BE2C (cell line): ENCODE measurements around the gene FIP1L1.

Experiments used
- DNase-seq: peaks from one replicate; pipeline ENCODE4 v3.0.0-alpha.2; 2020
- H3K27me3 ChIP-seq: fragments of 250-450 bp; sonication (Bioruptor Pico); 2 replicates; pipeline ENCODE4 v1.5.1; 2020; ENCODE audit warnings: mild to moderate bottlenecking
- H3K36me3 ChIP-seq: fragments of 250-450 bp; sonication (Bioruptor Pico); 2 replicates; pipeline ENCODE4 v1.5.1; 2020; ENCODE audit warnings: mild to moderate bottlenecking
- H3K4me1 ChIP-seq: fragments of 250-450 bp; sonication (Bioruptor Pico); 2 replicates; pipeline ENCODE4 v1.5.1; 2020
- H3K4me3 ChIP-seq: 2 replicates; pipeline ENCODE4 v1.5.1; 2011; ENCODE audit warnings: low read depth, low read length
- H3K9me3 ChIP-seq: fragments of 250-450 bp; sonication (Bioruptor Pico); 2 replicates; pipeline ENCODE4 v1.5.1; 2020
- CTCF ChIP-seq: IDR thresholded peaks from 2 replicates; pipeline ENCODE4 v1.5.1; 2012; ENCODE audit warnings: mild to moderate bottlenecking, low read depth, low read length

The FIP1L1 gene

GRCh38 chr4:53444954-53445353 lies 67.5 kb downstream of the FIP1L1 start:
- Histone ChIP-seq H3K36me3 (peaks cover 13% of the 10 kb centered on the region), H3K4me1 (no peaks in the 10 kb centered on the region), H3K4me3 (no peak overlapping the region), H3K9me3 (no peaks in the 10 kb centered on the region), H3K27me3 (no peaks in the 10 kb centered on the region)
- no peak for DNase-seq
- TF ChIP-seq CTCF = no peak

GRCh38 chr4:53450773-53451172 lies 73.3 kb downstream of the FIP1L1 start:
- no peaks in the 10 kb centered on the region for H3K4me1 ChIP-seq
- peaks cover 26% of the 10 kb centered on the region for H3K36me3 ChIP-seq
- no peaks in the 10 kb centered on the region for H3K27me3 ChIP-seq
- no peak for DNase-seq
- H3K9me3 ChIP-seq = no peaks in the 10 kb centered on the region
- no peak overlapping the region for H3K4me3 ChIP-seq
- TF ChIP-seq CTCF = no peak

- no peak overlapping the region for H3K4me3 ChIP-seq
- no peak for TF ChIP-seq CTCF
- no peaks in the 10 kb centered on the region for H3K9me3 ChIP-seq
- H3K4me1 ChIP-seq = no peaks in the 10 kb centered on the region
- H3K36me3 ChIP-seq = peaks cover 28% of the 10 kb centered on the region
- no peaks in the 10 kb centered on the region for H3K27me3 ChIP-seq
- DNase-seq = no peak
Measured at GRCh38 chr4:53453385-53453784, 75.9 kb downstream of the FIP1L1 start.

GRCh38 chr4:53455766-53456165 lies 78.3 kb downstream of the FIP1L1 start:
- no peaks in the 10 kb centered on the region for H3K9me3 ChIP-seq
- H3K4me3 ChIP-seq = no peak overlapping the region
- DNase-seq = no peak
- peaks cover 37% of the 10 kb centered on the region for H3K36me3 ChIP-seq
- H3K27me3 ChIP-seq = no peaks in the 10 kb centered on the region
- no peaks in the 10 kb centered on the region for H3K4me1 ChIP-seq
- no peak for TF ChIP-seq CTCF

GRCh38 chr4:53456178-53456577 lies 78.7 kb downstream of the FIP1L1 start:
- H3K9me3 ChIP-seq = no peaks in the 10 kb centered on the region
- H3K4me3 ChIP-seq = no peak overlapping the region
- no peaks in the 10 kb centered on the region for H3K4me1 ChIP-seq
- peaks cover 37% of the 10 kb centered on the region for H3K36me3 ChIP-seq
- no peaks in the 10 kb centered on the region for H3K27me3 ChIP-seq
- DNase-seq = no peak
- TF ChIP-seq CTCF = no peak

GRCh38 chr4:53459548-53459947 lies 82.1 kb downstream of the FIP1L1 start:
- DNase-seq = no peak
- no peaks in the 10 kb centered on the region for H3K9me3 ChIP-seq
- no peaks in the 10 kb centered on the region for H3K27me3 ChIP-seq
- no peaks in the 10 kb centered on the region for H3K4me1 ChIP-seq
- H3K36me3 ChIP-seq = peaks cover 25% of the 10 kb centered on the region
- no peak for TF ChIP-seq CTCF
- no peak overlapping the region for H3K4me3 ChIP-seq
